ENCODE measurements around the gene FOXN3. TPM values are rescaled to one million over a fixed set of nuclear protein-coding genes. Genes with fewer than 3 reads are reported as not detected.
A peak's percentile ranks its signal among the peaks of the same experiment; 100 is the strongest.

Gene FOXN3
- total and polyA plus RNA-seq, 8 donors = 8.8 to 58.0 (median 31.7) TPM

DNA sequence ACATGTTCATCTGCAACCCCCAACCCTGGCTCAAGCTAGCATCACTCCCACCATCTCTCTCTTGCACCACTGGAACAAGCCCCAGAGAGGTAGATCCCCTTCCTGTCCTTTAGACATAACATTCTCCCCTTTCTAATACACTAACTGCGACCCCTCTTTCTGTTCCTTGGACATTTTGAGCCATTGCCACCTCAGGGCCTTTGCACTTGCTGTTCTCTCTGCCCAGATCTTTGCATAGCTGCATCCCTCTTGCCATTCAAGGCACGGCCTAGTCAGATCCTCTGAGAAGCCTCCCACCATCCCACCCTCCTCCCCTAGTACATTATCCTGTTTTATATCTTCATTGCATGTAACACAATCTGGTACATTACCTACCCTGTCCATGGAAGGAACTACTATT lies 16.5 kb downstream of the FOXN3 start:
- FAIRE-seq (no peak), DNase-seq (no peak), ATAC-seq (no peak)
- Histone ChIP-seq H3K36me3 (no peaks in the 10 kb centered on the region), H3K27me3 (no peaks in the 10 kb centered on the region), H3K27ac (no peak overlapping the region), H3K9me3 (no peaks in the 10 kb centered on the region), H3K4me1 (no peaks in the 10 kb centered on the region), H3K4me3 (no peak overlapping the region)
- intact Hi-C loops (cut with DNase I) = no loop called here
- TF ChIP-seq, protein P1, sequence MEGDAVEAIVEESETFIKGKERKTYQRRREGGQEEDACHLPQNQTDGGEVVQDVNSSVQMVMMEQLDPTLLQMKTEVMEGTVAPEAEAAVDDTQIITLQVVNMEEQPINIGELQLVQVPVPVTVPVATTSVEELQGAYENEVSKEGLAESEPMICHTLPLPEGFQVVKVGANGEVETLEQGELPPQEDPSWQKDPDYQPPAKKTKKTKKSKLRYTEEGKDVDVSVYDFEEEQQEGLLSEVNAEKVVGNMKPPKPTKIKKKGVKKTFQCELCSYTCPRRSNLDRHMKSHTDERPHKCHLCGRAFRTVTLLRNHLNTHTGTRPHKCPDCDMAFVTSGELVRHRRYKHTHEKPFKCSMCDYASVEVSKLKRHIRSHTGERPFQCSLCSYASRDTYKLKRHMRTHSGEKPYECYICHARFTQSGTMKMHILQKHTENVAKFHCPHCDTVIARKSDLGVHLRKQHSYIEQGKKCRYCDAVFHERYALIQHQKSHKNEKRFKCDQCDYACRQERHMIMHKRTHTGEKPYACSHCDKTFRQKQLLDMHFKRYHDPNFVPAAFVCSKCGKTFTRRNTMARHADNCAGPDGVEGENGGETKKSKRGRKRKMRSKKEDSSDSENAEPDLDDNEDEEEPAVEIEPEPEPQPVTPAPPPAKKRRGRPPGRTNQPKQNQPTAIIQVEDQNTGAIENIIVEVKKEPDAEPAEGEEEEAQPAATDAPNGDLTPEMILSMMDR (IDR thresholded peaks at IDR 0.05) = no peak
- 96 to 100% methylated on average over 2 of the region's 2 CpGs for WGBS, 2 donors

DNA sequence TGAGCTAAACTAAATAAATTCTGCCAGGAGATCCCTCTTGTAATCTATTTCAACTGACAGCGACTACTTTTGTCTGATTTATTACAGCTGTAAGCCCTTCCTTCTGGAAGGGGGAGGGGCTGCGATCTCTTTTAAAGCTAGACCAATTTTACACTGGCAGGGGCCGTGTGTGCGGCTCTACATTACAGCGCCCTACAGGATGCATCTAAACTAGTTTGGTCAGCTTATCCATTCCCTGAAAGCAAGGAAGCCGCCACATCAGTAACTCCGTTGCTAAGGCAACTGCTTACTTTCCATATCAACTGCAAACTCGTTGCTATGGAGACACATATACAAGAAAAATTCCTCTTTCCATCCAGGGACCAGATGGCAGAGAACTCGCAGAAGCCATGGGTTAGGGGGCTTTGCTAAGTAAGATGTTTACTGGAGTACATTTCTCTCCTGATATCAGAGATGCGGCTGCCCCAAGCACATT lies 17.4 kb downstream of the FOXN3 start:
- TF ChIP-seq, protein P1 (IDR thresholded peaks at IDR 0.05) = no peak
- peak; percentile 59 to 80 (median 70) for ATAC-seq
- Histone ChIP-seq H3K4me3 (no peak overlapping the region), H3K27ac (no peak overlapping the region), H3K27me3 (no peaks in the 10 kb centered on the region), H3K9me3 (no peaks in the 10 kb centered on the region), H3K4me1 (no peaks in the 10 kb centered on the region), H3K36me3 (no peaks in the 10 kb centered on the region)
- no peak for FAIRE-seq
- intact Hi-C loops (cut with DNase I) = no loop called here
- peak in 1 of 6 donors; percentile 40 for DNase-seq
- 39 to 46% methylated on average over 10 of the region's 10 CpGs for WGBS, 2 donors

DNA sequence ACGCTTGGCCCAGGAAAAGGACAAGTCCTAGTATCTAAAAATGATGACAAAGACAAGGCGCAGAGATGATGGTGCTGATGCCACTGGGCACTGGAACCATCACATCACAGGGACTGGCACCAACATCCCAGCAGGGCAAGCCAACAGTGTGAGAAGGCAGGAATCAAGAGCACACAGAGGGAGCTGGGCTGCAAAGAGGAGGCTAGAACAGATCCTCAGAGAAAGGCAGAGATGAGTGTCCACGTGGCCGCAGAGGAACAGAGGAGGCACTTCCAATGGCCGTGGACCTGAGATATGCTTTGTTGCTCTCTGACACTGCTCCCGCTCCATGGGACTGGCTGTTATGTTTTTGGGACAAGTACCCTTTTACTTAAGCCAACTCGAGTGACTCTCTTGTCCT lies 17.9 kb downstream of the FOXN3 start:
- no peak for DNase-seq
- TF ChIP-seq, protein P1 (IDR thresholded peaks at IDR 0.05) = no peak
- no peak for ATAC-seq
- Histone ChIP-seq H3K27ac (no peak overlapping the region), H3K9me3 (no peaks in the 10 kb centered on the region), H3K4me3 (no peak overlapping the region), H3K36me3 (no peaks in the 10 kb centered on the region), H3K4me1 (no peaks in the 10 kb centered on the region), H3K27me3 (no peaks in the 10 kb centered on the region)
- WGBS, 2 donors = 82 to 83% methylated on average over 7 of the region's 7 CpGs
- FAIRE-seq = no peak
- intact Hi-C loops (cut with DNase I) = no loop called here

DNA sequence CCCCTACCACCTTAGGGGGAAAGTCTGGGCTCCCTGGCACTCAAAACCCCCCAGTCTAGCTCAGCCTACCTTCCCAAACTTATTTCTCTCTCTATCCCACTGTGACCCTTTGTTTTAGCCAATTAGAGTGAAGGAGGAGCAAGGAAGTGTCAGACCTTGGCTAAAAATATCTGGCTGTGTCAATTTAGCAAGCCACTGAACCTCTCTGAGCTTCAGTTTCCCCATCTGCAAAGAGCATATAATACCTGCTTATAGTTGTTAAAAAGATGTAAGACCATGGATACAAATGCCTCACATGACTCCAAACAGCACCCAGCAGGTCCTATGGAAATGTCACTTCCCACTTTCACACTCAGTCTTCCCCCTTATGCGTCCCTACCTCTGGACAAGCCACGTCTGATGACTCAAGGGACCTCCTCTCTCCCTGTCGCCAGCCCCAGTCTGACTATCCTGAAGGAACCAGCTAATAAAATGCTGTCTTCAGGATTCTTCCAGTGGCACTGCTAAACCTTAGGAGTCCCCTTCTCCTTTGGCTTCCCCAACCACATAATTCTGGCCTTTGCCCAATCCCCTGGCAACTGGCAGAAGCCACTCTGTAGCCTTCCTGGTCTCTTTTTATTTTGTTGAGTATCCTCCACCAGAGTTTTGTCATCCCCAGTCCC lies 19.3 kb downstream of the FOXN3 start:
- ATAC-seq (no peak), DNase-seq (no peak), FAIRE-seq (no peak)
- H3K4me3 ChIP-seq = no peak overlapping the region
- H3K4me1 ChIP-seq = no peaks in the 10 kb centered on the region
- no peaks in the 10 kb centered on the region for H3K36me3 ChIP-seq
- 90 to 93% methylated on average over 3 of the region's 3 CpGs for WGBS, 2 donors
- TF ChIP-seq, protein P1 (IDR thresholded peaks at IDR 0.05) = no peak
- H3K9me3 ChIP-seq = no peaks in the 10 kb centered on the region
- intact Hi-C loops (cut with DNase I) = no loop called here
- H3K27me3 ChIP-seq = no peaks in the 10 kb centered on the region
- no peak overlapping the region for H3K27ac ChIP-seq

DNA sequence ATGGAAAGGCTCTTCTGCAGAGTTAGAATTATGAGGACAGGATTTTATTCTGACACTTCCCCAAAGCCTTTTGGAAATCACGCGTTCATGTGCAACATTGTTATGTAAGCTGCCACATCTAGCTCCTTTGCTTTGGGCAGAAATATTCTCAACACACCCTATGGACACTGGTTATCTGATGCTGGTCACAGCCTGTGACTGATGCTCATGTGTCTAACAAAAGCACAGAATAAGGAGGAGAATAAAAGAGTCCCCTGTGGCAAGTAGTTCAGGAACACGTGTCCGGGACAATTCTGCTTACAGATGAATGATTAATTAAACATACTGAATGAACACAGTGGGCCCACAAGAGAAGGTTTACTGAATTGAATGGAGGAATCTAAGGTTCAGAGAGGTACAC lies 22.1 kb downstream of the FOXN3 start:
- intact Hi-C loops (cut with DNase I) = no loop called here
- TF ChIP-seq, protein P1 (IDR thresholded peaks at IDR 0.05) = no peak
- Histone ChIP-seq H3K27me3 (no peaks in the 10 kb centered on the region), H3K27ac (no peak overlapping the region), H3K9me3 (no peaks in the 10 kb centered on the region), H3K36me3 (no peaks in the 10 kb centered on the region), H3K4me3 (no peak overlapping the region), H3K4me1 (peaks cover 0 to 4% (median 0%) of the 10 kb centered on the region in 3 donors)
- no peak for FAIRE-seq
- WGBS, 2 donors = 75 to 84% methylated on average over 4 of the region's 4 CpGs
- DNase-seq = no peak
- no peak for ATAC-seq

All from pancreas (tissue), 10 donors.